COLO668 (cell line): ENCODE results near the gene CNDP2.
"Not testable (repeated sequence)": the region's sequence is repeated elsewhere in the genome, so short reads cannot be mapped to it uniquely, and the experiment has no call there.

Experiments
- DNase-seq: peaks from one replicate; lab custom pipeline; 2025; ENCODE audit not compliant: unreplicated experiment; lab: John Stamatoyannopoulos, UW

Gene CNDP2

DNA sequence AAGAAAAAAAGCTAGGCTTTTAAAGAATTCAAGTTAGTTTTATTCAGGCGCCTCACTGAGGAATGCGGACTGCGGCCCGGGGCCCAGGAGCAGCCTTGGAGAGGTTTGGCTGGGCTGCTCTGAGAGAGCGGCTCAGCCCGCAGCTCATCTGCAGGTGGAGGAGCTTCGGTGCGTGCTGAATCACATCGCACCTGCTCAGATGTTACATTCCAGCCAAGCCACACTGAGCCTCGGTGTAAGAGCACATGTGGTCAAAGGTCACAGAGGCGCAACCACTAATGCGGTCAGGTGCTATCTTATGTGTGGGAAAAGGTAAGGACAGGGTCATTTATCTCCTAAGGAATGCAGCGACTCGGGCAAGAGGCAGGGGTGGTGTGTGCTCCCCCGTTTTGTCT lies 21.1 kb downstream of the CNDP2 start:
- peak; percentile 59 for DNase-seq

- DNase-seq: no peak
Observed at GRCh38 chr18:74518456-74519295, 22.5 kb downstream of the CNDP2 start.

GRCh38 chr18:74519320-74520095 lies 23.3 kb downstream of the CNDP2 start:
- no peak for DNase-seq

- no peak for DNase-seq
Observed at GRCh38 chr18:74520096-74520833, 24.1 kb downstream of the CNDP2 start.

DNA sequence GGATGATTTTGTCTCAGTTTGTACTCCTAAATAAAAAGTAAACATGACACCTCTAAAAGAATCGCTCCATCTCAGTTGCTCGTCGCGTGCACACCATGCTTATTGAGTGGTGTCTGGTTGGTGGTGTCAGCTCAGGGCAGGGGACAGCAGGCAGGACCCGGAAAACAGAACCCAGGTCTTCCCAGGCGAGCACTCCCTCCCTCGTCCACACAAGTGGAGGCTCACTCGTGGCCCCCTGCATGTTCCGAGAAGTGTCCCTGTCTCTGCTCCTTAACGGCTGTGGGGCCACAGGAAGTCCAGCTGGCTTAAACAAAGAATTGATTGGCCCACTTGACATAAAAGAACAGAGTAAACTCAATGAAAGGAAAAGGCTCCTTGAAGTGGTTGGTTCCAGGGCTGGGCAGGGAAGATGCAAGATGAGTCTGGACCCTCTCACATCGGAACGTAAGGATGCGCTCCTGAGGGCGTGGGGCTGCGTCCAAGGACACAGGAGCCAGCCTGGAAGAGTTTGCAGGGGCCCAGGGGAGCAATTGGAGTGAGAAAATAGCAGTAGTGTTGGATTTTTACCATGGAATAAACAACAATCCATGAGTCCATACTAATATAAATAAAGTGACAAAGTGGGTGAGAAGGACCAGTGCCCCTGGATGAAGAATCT lies 25.0 kb downstream of the CNDP2 start:
- no peak for DNase-seq

- peak; percentile 66 for DNase-seq
Observed at GRCh38 chr18:74522635-74523548, 26.7 kb downstream of the CNDP2 start.

GRCh38 chr18:74524097-74524496 lies 27.9 kb downstream of the CNDP2 start:
- peak; percentile 66 for DNase-seq

GRCh38 chr18:74524915-74525314 lies 28.8 kb downstream of the CNDP2 start:
- DNase-seq: not testable (repeated sequence)

DNA sequence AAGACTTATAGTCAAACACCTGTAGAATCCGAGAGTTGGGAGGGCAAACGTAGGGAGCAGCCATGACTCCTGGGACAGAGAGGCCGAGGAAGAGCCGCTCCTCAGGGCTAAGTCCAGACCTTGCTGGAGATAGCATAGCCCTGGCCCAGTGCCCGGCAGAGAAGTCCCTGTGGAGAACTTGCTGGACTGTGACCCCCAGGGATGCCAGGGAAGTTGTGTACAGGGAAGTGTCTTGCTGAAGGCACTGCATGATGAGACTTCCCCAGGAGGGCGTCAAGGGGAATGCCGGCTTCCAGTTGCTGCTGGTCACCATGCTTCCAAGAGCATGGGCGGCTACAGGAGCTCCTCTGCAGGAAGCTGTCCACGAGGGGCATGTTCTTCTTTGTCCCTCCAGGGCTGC lies 29.6 kb downstream of the CNDP2 start:
- DNase-seq: no peak

- DNase-seq: no peak
Observed at GRCh38 chr18:74526488-74526887, 30.3 kb downstream of the CNDP2 start.

DNA sequence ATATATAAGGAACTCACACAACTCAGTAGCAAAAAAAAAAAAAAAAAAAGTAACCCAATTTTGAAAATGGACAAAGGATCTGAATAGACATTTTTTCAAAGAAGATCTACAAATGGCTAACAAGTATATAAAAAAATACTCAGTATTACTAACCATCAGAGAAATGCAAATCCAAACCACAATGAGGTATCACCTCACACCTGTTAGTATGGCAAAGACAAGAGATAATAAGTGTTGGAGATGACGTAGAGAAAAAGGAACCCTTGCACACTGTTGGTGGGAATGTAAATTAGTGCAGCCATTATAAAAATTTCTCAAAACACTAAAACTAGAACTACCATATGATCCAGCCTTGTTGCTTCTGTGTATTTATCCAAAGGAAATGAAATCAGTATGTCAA lies 32.3 kb downstream of the CNDP2 start:
- no peak for DNase-seq

DNA sequence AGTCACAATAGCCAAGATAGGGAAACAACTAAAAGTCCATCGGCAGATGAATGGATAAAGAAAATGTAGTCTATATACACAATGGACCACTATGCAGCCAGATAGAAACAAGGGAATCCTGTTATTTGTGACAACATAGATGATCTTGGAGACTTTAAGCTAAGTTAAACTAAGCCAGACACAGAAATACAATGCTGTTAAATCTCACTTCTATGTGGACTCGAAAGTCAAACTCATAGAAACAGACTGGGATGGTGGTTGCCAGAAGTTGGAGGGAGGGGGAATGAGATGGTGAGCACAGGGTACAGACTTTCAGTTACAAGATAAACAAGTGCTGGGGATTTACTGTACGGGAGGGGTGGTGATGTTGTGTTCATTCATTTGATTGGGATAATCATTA lies 32.8 kb downstream of the CNDP2 start:
- DNase-seq: no peak

- no peak for DNase-seq
Observed at GRCh38 chr18:74529378-74529777, 33.2 kb downstream of the CNDP2 start.

- no peak for DNase-seq
Observed at GRCh38 chr18:74529811-74530583, 33.8 kb downstream of the CNDP2 start.

DNA sequence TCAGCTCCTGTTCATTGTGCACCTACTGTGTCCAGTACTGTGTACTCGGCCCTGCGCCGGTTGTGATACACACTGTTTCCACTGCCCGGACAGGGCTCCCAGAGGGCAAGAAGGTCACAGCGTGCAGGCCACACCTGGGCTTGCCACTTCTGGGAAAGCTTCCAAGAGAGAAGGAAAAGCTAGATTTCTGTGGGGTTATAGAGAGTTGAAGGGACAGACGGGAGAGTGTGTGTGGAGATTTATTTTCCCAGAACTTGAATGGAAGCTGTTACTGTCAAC lies 34.4 kb downstream of the CNDP2 start:
- DNase-seq: no peak

DNA sequence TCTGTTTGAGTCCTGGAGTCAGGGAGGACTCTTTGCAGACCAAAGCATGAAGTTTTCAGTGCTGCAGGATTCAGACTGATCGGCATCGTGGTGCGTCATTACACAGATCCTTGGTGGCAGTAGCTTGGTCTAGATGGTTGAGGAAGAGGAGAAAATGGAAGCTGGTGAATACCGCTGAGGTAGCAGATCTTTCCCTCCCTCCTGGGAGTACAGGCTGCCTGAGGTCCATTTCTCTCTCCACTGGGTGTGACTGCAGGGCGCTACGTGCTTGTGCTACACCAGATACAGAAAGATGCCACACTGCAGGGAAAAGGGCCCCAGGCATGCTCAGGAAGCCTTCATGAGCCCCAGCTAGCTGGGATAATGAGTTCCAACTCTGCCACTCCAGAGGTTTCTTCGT lies 34.9 kb downstream of the CNDP2 start:
- no peak for DNase-seq

DNA sequence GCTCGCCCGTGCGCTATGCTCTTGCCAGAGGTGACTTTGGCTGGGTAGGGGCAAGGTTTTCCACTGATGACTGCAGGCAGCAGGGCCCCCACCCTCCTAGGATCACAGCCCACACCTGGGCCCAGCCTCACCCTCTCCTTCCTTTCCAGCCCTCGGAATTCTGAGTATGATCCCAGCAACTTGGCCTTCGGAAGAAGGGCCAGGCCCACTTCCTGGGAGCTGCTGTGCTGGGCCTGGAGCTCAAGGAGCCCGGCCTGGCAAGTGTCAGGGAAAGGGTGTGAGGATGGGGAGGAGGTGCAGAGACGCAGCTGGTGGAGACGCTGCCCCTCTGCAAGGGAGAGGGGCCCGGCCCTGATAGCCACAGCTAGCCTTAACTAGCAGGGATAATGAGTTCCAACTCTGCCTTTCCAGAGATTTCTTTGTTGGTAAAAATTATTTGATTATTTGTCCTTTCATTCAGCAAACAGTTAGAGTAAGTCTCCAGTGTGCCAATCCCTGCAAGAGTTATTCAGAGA lies 36.4 kb downstream of the CNDP2 start:
- DNase-seq: no peak

- no peak for DNase-seq
Observed at GRCh38 chr18:74533666-74534065, 37.5 kb downstream of the CNDP2 start.
